ENCODE results near the gene SRC.

GRCh38 chr20:37424062-37424851, 78.3 kb downstream of the SRC start:
- TF ChIP-seq CTCF (IDR thresholded peaks at IDR 0.05), result no peak
- no peak for TF ChIP-seq EZH2 (IDR thresholded peaks at IDR 0.05)
- no peak for TF ChIP-seq EZH2phosphoT487 (IDR thresholded peaks at IDR 0.05)
